ENCODE data around the gene SLC4A3. TPM values are rescaled to one million over a fixed set of nuclear protein-coding genes. Genes with fewer than 3 reads are reported as not detected.

Gene SLC4A3
- total RNA-seq, 3 donors from 2014 or later (not counting 1 experiment from before 2014, with no cell fraction given) = 0.15 to 0.45 TPM; not detected in 1

GRCh38 chr2:219628235-219628985, 980 bp downstream of the SLC4A3 start:
- Histone ChIP-seq H3K9me3 (ENCODE audit: control insufficient read depth, insufficient read depth, low read length) (no peaks in the 10 kb centered on the region), H3K4me1 (ENCODE audit: control insufficient read depth, insufficient read depth, low read length) (peaks cover 22% of the 10 kb centered on the region), H3K36me3 (ENCODE audit: control insufficient read depth, insufficient read depth, low read length) (no peaks in the 10 kb centered on the region), H3K27me3 (ENCODE audit: control insufficient read depth, insufficient read depth, low read length) (peaks cover 20% of the 10 kb centered on the region), H3K4me3 (ENCODE audit: low read length) (no peak overlapping the region), H3K27ac (ENCODE audit: low read length) (no peak overlapping the region)
- no peaks in the 10 kb centered on the region for H3K36me3 Mint-ChIP-seq
- ATAC-seq (no peak), DNase-seq (no peak)
- H3K4me3 Mint-ChIP-seq = peak overlapping the region; percentile 17
- WGBS (ENCODE audit: insufficient coverage) = 80% methylated on average over 26 of the region's 26 CpGs
- H3K4me1 Mint-ChIP-seq = peaks cover 0 to 5% of the 10 kb centered on the region in 2 donors
- intact Hi-C loops (cut with micrococcal nuclease) = no loop called here
- peaks cover 19 to 25% of the 10 kb centered on the region in 2 donors for H3K27me3 Mint-ChIP-seq (ENCODE audit: low read depth in 2 of 2)
- H3K9me3 Mint-ChIP-seq = no peaks in the 10 kb centered on the region
- no peak for TF ChIP-seq CTCF (IDR thresholded peaks at IDR 0.05)
- H3K27ac Mint-ChIP-seq = no peak overlapping the region

GRCh38 chr2:219628986-219629901, 1.8 kb downstream of the SLC4A3 start:
- WGBS (ENCODE audit: insufficient coverage) = 43% methylated on average over 7 of the region's 16 CpGs
- no peak overlapping the region for H3K4me3 Mint-ChIP-seq
- H3K4me1 Mint-ChIP-seq = peaks cover 0 to 5% of the 10 kb centered on the region in 2 donors
- H3K27ac Mint-ChIP-seq = no peak overlapping the region
- TF ChIP-seq CTCF (IDR thresholded peaks at IDR 0.05) = no peak
- H3K27me3 Mint-ChIP-seq (ENCODE audit: low read depth in 2 of 2) = peaks cover 19 to 20% of the 10 kb centered on the region in 2 donors
- peaks cover 20% of the 10 kb centered on the region for H3K27me3 ChIP-seq (ENCODE audit: control insufficient read depth, insufficient read depth, low read length)
- H3K4me1 ChIP-seq (ENCODE audit: control insufficient read depth, insufficient read depth, low read length) = peaks cover 22% of the 10 kb centered on the region
- no peak overlapping the region for H3K4me3 ChIP-seq (ENCODE audit: low read length)
- no peaks in the 10 kb centered on the region for H3K36me3 ChIP-seq (ENCODE audit: control insufficient read depth, insufficient read depth, low read length)
- H3K36me3 Mint-ChIP-seq = no peaks in the 10 kb centered on the region
- H3K9me3 ChIP-seq (ENCODE audit: control insufficient read depth, insufficient read depth, low read length) = no peaks in the 10 kb centered on the region
- H3K27ac ChIP-seq (ENCODE audit: low read length) = no peak overlapping the region
- DNase-seq = no peak
- ATAC-seq = no peak
- intact Hi-C loops (cut with micrococcal nuclease) = no loop called here
- no peaks in the 10 kb centered on the region for H3K9me3 Mint-ChIP-seq

GRCh38 chr2:219629976-219630695, 2.7 kb downstream of the SLC4A3 start:
- H3K4me3 ChIP-seq (ENCODE audit: low read length) = no peak overlapping the region
- peaks cover 11 to 15% of the 10 kb centered on the region in 2 donors for H3K27me3 Mint-ChIP-seq (ENCODE audit: low read depth in 2 of 2)
- no peak overlapping the region for H3K27ac Mint-ChIP-seq
- H3K9me3 ChIP-seq (ENCODE audit: control insufficient read depth, insufficient read depth, low read length) = no peaks in the 10 kb centered on the region
- WGBS (ENCODE audit: insufficient coverage) = 87% methylated on average over 20 of the region's 20 CpGs
- H3K36me3 Mint-ChIP-seq = no peaks in the 10 kb centered on the region
- peaks cover 22% of the 10 kb centered on the region for H3K4me1 ChIP-seq (ENCODE audit: control insufficient read depth, insufficient read depth, low read length)
- peaks cover 0 to 5% of the 10 kb centered on the region in 2 donors for H3K4me1 Mint-ChIP-seq
- no peak overlapping the region for H3K4me3 Mint-ChIP-seq
- intact Hi-C loops (cut with micrococcal nuclease) = no loop called here
- TF ChIP-seq CTCF (IDR thresholded peaks at IDR 0.05) = no peak
- H3K27me3 ChIP-seq (ENCODE audit: control insufficient read depth, insufficient read depth, low read length) = peaks cover 20% of the 10 kb centered on the region
- no peak overlapping the region for H3K27ac ChIP-seq (ENCODE audit: low read length)
- no peaks in the 10 kb centered on the region for H3K9me3 Mint-ChIP-seq
- DNase-seq = no peak
- ATAC-seq = no peak
- H3K36me3 ChIP-seq (ENCODE audit: control insufficient read depth, insufficient read depth, low read length) = no peaks in the 10 kb centered on the region

Data from natural killer cell (primary cell).